PC-3 (cell line): ENCODE data around the gene PRR20G. TPM values are rescaled to one million over a fixed set of nuclear protein-coding genes. Genes with fewer than 3 reads are reported as not detected.

ENCODE experiments used
- ATAC-seq: fragments of 200-7000 bp; cut with Tn5 transposase; 2 replicates; pipeline ENCODE4 v1.9.1; 2020; ENCODE audit warnings: mild to moderate bottlenecking, moderate library complexity
- BruUV-seq: library from RNA; stranded (reverse); fragments of 400-500 nt; replicated peaks from 2 replicates; lab custom pipeline; 2021; lab: Mats Ljungman, UMichigan
- CTCF ChIA-PET: fragments of 300-600 bp; sonication (Branson Sonifier 250); formaldehyde crosslinking; loops from one replicate; lab custom pipeline; 2022; ENCODE audit warnings: antibody characterized with exemption; lab: Charles Lee
- POLR2A ChIA-PET: fragments of 300-600 bp; sonication (Branson Sonifier 250); formaldehyde crosslinking; loops from one replicate; lab custom pipeline; 2022; ENCODE audit warnings: antibody characterized with exemption; ENCODE audit not compliant: unreplicated experiment; lab: Charles Lee
- DNase-seq: peaks from one replicate; pipeline ENCODE4 v3.0.0-alpha.2; 2015
- H2AFZ ChIP-seq: fragments of 300-600 bp; sonication (generic); 2 replicates; pipeline ENCODE4 v1.6.0; 2016; ENCODE audit warnings: antibody characterized with exemption, low read length
- H3F3A ChIP-seq: fragments of 300-600 bp; sonication (generic); one replicate; pipeline ENCODE4 v1.6.0; 2017; ENCODE audit warnings: antibody characterized with exemption, low read length, control low read depth, mild to moderate bottlenecking; ENCODE audit not compliant: unreplicated experiment
- H3K27ac ChIP-seq: fragments of 300-600 bp; sonication (generic); 2 replicates; pipeline ENCODE4 v1.5.1; 2016; ENCODE audit warnings: mild to moderate bottlenecking, low read length
- H3K27me3 ChIP-seq: fragments of 300-600 bp; sonication (generic); 2 replicates; pipeline ENCODE4 v1.6.1; 2016; ENCODE audit warnings: low read length, mixed read lengths
- H3K36me3 ChIP-seq: fragments of 300-600 bp; sonication (generic); 2 replicates; pipeline ENCODE4 v1.6.1; 2016; ENCODE audit warnings: low read depth, mixed run types, low read length, mixed read lengths
- H3K4me1 ChIP-seq: fragments of 300-600 bp; sonication (generic); 2 replicates; pipeline ENCODE4 v1.5.1; 2016; ENCODE audit warnings: low read length; ENCODE audit not compliant: insufficient read depth
- H3K4me2 ChIP-seq: fragments of 300-600 bp; sonication (generic); 2 replicates; pipeline ENCODE4 v1.6.0; 2016; ENCODE audit warnings: low read length
- H3K4me3 ChIP-seq: fragments of 300-600 bp; sonication (generic); 2 replicates; pipeline ENCODE4 v1.5.1; 2016; ENCODE audit warnings: mild to moderate bottlenecking, low read length, mixed read lengths
- H3K79me2 ChIP-seq: fragments of 300-600 bp; sonication (generic); 2 replicates; pipeline ENCODE4 v1.6.1; 2017; ENCODE audit warnings: low read length, mixed read lengths
- H3K9ac ChIP-seq: fragments of 300-600 bp; sonication (generic); 2 replicates; pipeline ENCODE4 v1.6.0; 2016; ENCODE audit warnings: mild to moderate bottlenecking, low read length
- H3K9me2 ChIP-seq: fragments of 300-600 bp; sonication (generic); replicated peaks from 2 replicates; pipeline ENCODE4 v1.6.1; 2016; ENCODE audit warnings: mixed run types, low read length, mixed read lengths
- H3K9me3 ChIP-seq: fragments of 300-600 bp; sonication (generic); 2 replicates; pipeline ENCODE4 v1.6.1; 2016; ENCODE audit warnings: low read length, mixed read lengths
- H4K20me1 ChIP-seq: fragments of 300-600 bp; sonication (generic); 2 replicates; pipeline ENCODE4 v1.6.1; 2016; ENCODE audit warnings: low read length, mixed read lengths
- CTCF ChIP-seq: fragments of 300-600 bp; sonication (generic); conservative IDR thresholded peaks from 2 replicates; pipeline ENCODE4 v1.5.1; 2017; ENCODE audit warnings: antibody characterized with exemption, low read depth, mild to moderate bottlenecking, low read length
- EZH2 ChIP-seq: fragments of 300-600 bp; sonication (generic); IDR thresholded peaks from one replicate; pipeline ENCODE4 v1.6.1; 2017; ENCODE audit warnings: antibody characterized with exemption, mild to moderate bottlenecking, low read length; ENCODE audit not compliant: unreplicated experiment
- EZH2phosphoT487 ChIP-seq: fragments of 300-600 bp; sonication (generic); IDR thresholded peaks from 2 replicates; pipeline ENCODE4 v1.6.1; 2018; ENCODE audit warnings: mild to moderate bottlenecking, antibody characterized with exemption, low read length, borderline replicate concordance
- intact Hi-C: fragments of 100-400 bp; cut with micrococcal nuclease; formaldehyde crosslinking; loops from 2 replicates; pipeline ENCODE4 v1.9.0; 2023
- total RNA-seq: library from RNA; depleted of rRNA; stranded (reverse); fragments of >200 nt; gene quantifications from 2 replicates; pipeline ENCODE4 v1.2.3, GENCODE V29; 2014

Gene PRR20G
- total RNA-seq, 1 experiment from 2014 or later: not detected

- Histone ChIP-seq H3K36me3 (no peaks in the 10 kb centered on the region), H3K4me3 (no peak overlapping the region), H3K79me2 (no peaks in the 10 kb centered on the region), H4K20me1 (no peaks in the 10 kb centered on the region), H3K4me1 (no peaks in the 10 kb centered on the region; the same call in 1 of the 2 replicates), H3K9me2 (no peaks in the 10 kb centered on the region), H3K27ac (no peak overlapping the region), H3K4me2 (no peak overlapping the region), H3K27me3 (peaks cover 14% of the 10 kb centered on the region), H3F3A (no peaks in the 10 kb centered on the region), H2AFZ (no peak overlapping the region), H3K9me3 (no peaks in the 10 kb centered on the region), H3K9ac (no peak overlapping the region)
- POLR2A ChIA-PET: no interaction called here
- DNase-seq: no peak
- ATAC-seq: no peak
- BruUV-seq: no TSS peak
- TF ChIP-seq CTCF: no peak
- TF ChIP-seq EZH2phosphoT487: no peak
- no peak for TF ChIP-seq EZH2
- intact Hi-C loops: no loop called here
- CTCF ChIA-PET: no interaction called here
These were observed 3.8 kb upstream of the PRR20G start for GRCh38 chr3:127291611-127292010.

- intact Hi-C loops: no loop called here
- ChIA-PET CTCF (no interaction called here), POLR2A (no interaction called here)
- no peaks in the 10 kb centered on the region for H4K20me1 ChIP-seq
- H3K9me3 ChIP-seq: no peaks in the 10 kb centered on the region
- H3K27ac ChIP-seq: no peak overlapping the region
- no peaks in the 10 kb centered on the region for H3K9me2 ChIP-seq
- H3K4me1 ChIP-seq: peaks cover 4% of the 10 kb centered on the region; the same call in 1 of the 2 replicates
- H3F3A ChIP-seq: no peaks in the 10 kb centered on the region
- no peak overlapping the region for H3K4me2 ChIP-seq
- H3K4me3 ChIP-seq: no peak overlapping the region
- no peak overlapping the region for H3K9ac ChIP-seq
- no peak for ATAC-seq
- no peak for TF ChIP-seq EZH2
- no peak for TF ChIP-seq CTCF
- TF ChIP-seq EZH2phosphoT487: no peak
- no TSS peak for BruUV-seq
- H3K36me3 ChIP-seq: no peaks in the 10 kb centered on the region
- no peak for DNase-seq
- H3K27me3 ChIP-seq: peaks cover 9% of the 10 kb centered on the region
- no peaks in the 10 kb centered on the region for H3K79me2 ChIP-seq
- H2AFZ ChIP-seq: no peak overlapping the region
These were observed 3.3 kb upstream of the PRR20G start for GRCh38 chr3:127291114-127291513.

DNA sequence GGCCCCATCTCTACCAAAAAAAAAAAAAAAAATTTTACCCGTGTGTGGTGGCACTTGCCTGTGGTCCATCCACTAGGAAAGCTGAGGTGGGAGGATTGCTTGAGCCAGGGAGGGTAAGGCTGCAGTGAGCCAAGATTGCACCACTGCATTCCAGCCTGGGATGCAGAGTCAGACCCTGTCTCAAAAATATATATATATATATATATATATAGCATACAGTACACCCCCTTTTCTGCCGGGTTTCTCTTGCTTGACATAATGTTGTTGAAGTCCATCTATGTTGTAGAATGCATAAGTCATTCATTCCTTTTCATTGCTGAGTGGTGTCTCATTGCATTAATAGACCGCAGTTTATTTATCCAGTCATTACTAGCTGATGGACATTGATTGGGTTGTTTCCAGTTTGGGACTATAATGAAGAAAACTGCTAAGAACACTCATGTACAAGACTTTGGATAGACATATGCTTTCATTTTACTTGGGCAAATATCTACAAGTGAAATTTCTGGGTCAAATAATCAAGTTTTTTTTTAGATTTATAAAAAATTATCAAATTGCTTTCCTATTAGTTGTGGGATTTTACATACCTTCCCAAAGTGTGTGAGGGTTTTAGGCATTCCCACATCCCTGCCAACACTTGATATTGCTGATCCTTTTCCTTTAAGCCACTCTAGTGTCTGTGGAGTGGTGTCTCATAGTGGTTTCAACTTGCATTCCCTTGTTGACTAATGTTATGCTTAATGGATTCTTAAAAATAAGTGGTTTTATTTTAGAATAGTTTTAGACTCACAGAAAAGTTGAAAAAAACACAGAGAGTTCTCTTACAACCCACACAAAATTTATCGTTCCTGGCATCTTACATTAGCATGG lies 2.1 kb upstream of the PRR20G start:
- Histone ChIP-seq H3K4me1 (peaks cover 4% of the 10 kb centered on the region; the same call in 1 of the 2 replicates), H3K9ac (no peak overlapping the region), H3K27me3 (peaks cover under 1% of the 10 kb centered on the region; the same call in 1 of the 2 replicates), H3F3A (no peaks in the 10 kb centered on the region), H3K79me2 (no peaks in the 10 kb centered on the region), H3K36me3 (no peaks in the 10 kb centered on the region), H3K9me2 (no peaks in the 10 kb centered on the region), H3K27ac (no peak overlapping the region), H3K9me3 (no peaks in the 10 kb centered on the region), H3K4me3 (no peak overlapping the region), H4K20me1 (no peaks in the 10 kb centered on the region), H3K4me2 (no peak overlapping the region), H2AFZ (no peak overlapping the region)
- no TSS peak for BruUV-seq
- CTCF ChIA-PET: no interaction called here
- TF ChIP-seq EZH2phosphoT487: no peak
- no peak for TF ChIP-seq CTCF
- TF ChIP-seq EZH2: no peak
- POLR2A ChIA-PET: no interaction called here
- intact Hi-C loops: no loop called here
- ATAC-seq: no peak
- no peak for DNase-seq
